Right cardiac atrium (tissue), 5 donors: ENCODE measurements around the gene KLHL35. TPM values are rescaled to one million over a fixed set of nuclear protein-coding genes. Genes with fewer than 3 reads are reported as not detected.
"Not testable (repeated sequence)": the region's sequence is repeated elsewhere in the genome, so short reads cannot be mapped to it uniquely, and the experiment has no call there.

Source experiments
- ATAC-seq, 2 donors: fragments of 200-7000 bp; cut with Tn5 transposase; one replicate each; pipeline versions ENCODE4 v1.8.0 to v1.9.1; 2020; ENCODE audit warnings: moderate library complexity in 2 of 2, mild to moderate bottlenecking in 1 of 2
- DNase-seq, 3 donors: peaks; one replicate each; pipeline ENCODE4 v3.0.0-alpha.2; 2020
- H3K27ac ChIP-seq: one replicate; pipeline ENCODE4 v1.5.1; 2013; ENCODE audit warnings: mild to moderate bottlenecking, low read length, control low read depth, moderate library complexity
- H3K27me3 ChIP-seq: one replicate; pipeline ENCODE4 v1.6.1; 2013; ENCODE audit not compliant: control insufficient read depth, insufficient read depth
- H3K4me1 ChIP-seq: one replicate; pipeline ENCODE4 v1.6.1; 2013; ENCODE audit warnings: low read length; ENCODE audit not compliant: control insufficient read depth, insufficient read depth
- H3K4me3 ChIP-seq: one replicate; pipeline ENCODE4 v1.5.1; 2013; ENCODE audit warnings: low read length, control low read depth
- H3K9me3 ChIP-seq: one replicate; pipeline ENCODE4 v1.6.1; 2013; ENCODE audit warnings: low read length; ENCODE audit not compliant: control insufficient read depth
- WGBS: extraction: QIAGEN DNeasy Blood & Tissue Kit; methylation state at CpG from one replicate; pipeline ENCODE4 v1.1.7; 2013; 5-methylcytosine and 5-hydroxymethylcytosine counted together
- intact Hi-C, 4 donors: fragments of 100-400 bp; cut with DNase I; formaldehyde crosslinking; loops; one replicate each; pipeline versions ENCODE4 v1.11.0 to v1.14.0; 2022 to 2023
- polyA plus RNA-seq: library from polyadenylated mRNA; stranded (reverse); fragments of 200-250 nt; gene quantifications from one replicate; pipeline ENCODE4 v1.2.3, GENCODE V29; 2013
- total RNA-seq, 4 donors: library from RNA; stranded (reverse); fragmentation: NEBNext Ultra II Directional; extraction: Animal tissue kit (Norgen Biotek cat#: 25700); gene quantifications; one replicate each; pipeline ENCODE4 v1.2.1, GENCODE V29; 2021
- donor health status: healthy with polysubstance abuse.
- donor health status: DM: no; HTN: yes; CAD: no.
- donor health status: DM: no; HTN: no; CAD: no.
- donor health status: DM: no; HTN: yes; CAD: no; lungs with severe emphysema.
- donor health status: DM: yes; HTN: yes; CAD: no.

KLHL35 gene
- total and polyA plus RNA-seq, 5 donors = 0.46 to 1.5 (median 0.66) TPM

GRCh38 chr11:75384438-75385080 lies 48.4 kb downstream of the KLHL35 start:
- Histone ChIP-seq H3K27me3 (no peaks in the 10 kb centered on the region), H3K9me3 (no peaks in the 10 kb centered on the region), H3K4me1 (peaks cover 2% of the 10 kb centered on the region), H3K4me3 (no peak overlapping the region), H3K27ac (no peak overlapping the region)
- ATAC-seq (peak; percentile 78 to 87), DNase-seq (peak; percentile 83 to 94 (median 93))
- intact Hi-C loops = loop anchor here in 3 of 4 donors (1.0 to 5.0 kb wide), 5 partner anchors 57 to 148 kb away; no protein-coding TSS in a partner anchor
- WGBS = 22% methylated on average over 24 of the region's 24 CpGs

GRCh38 chr11:75383246-75383645 lies 49.8 kb downstream of the KLHL35 start:
- H3K27ac ChIP-seq = no peak overlapping the region
- no peaks in the 10 kb centered on the region for H3K27me3 ChIP-seq
- ATAC-seq = peak in 1 of 2 donors; percentile 3
- WGBS = 84% methylated on average over 3 of the region's 3 CpGs
- no peak overlapping the region for H3K4me3 ChIP-seq
- H3K4me1 ChIP-seq = peaks cover under 1% of the 10 kb centered on the region
- no peaks in the 10 kb centered on the region for H3K9me3 ChIP-seq
- no peak for DNase-seq
- intact Hi-C loops = loop anchor here (2.0 to 5.0 kb wide), 4 partner anchors 54 to 102 kb away; no protein-coding TSS in a partner anchor

GRCh38 chr11:75380716-75381420 lies 52.1 kb downstream of the KLHL35 start:
- DNase-seq (peak; percentile 38 to 68 (median 68)), ATAC-seq (peak; percentile 77 to 80)
- intact Hi-C loops = loop anchor here in 1 of 4 donors (5.0 kb wide), 2 partner anchors 54 to 99 kb away; no protein-coding TSS in a partner anchor
- Histone ChIP-seq H3K9me3 (no peaks in the 10 kb centered on the region), H3K4me3 (no peak overlapping the region), H3K27me3 (no peaks in the 10 kb centered on the region), H3K4me1 (no peaks in the 10 kb centered on the region), H3K27ac (no peak overlapping the region)
- 74% methylated on average over 7 of the region's 7 CpGs for WGBS

- H3K4me1 ChIP-seq = no peaks in the 10 kb centered on the region
- H3K4me3 ChIP-seq = no peak overlapping the region
- no peak for DNase-seq
- no peak overlapping the region for H3K27ac ChIP-seq
- no peaks in the 10 kb centered on the region for H3K27me3 ChIP-seq
- intact Hi-C loops = loop anchor here in 1 of 4 donors (5.0 kb wide), 2 partner anchors 53 to 98 kb away; no protein-coding TSS in a partner anchor
- H3K9me3 ChIP-seq = no peaks in the 10 kb centered on the region
- no peak for ATAC-seq
- WGBS = 95% methylated on average over 2 of the region's 2 CpGs
Observed at GRCh38 chr11:75380245-75380644, 52.8 kb downstream of the KLHL35 start.

GRCh38 chr11:75378776-75379175 lies 54.2 kb downstream of the KLHL35 start:
- H3K27ac ChIP-seq, H3K4me1 ChIP-seq, H3K9me3 ChIP-seq, H3K4me3 ChIP-seq, ATAC-seq, intact Hi-C loops, H3K27me3 ChIP-seq, DNase-seq: not testable (repeated sequence)
- 94% methylated on average over 17 of the region's 17 CpGs for WGBS

- intact Hi-C loops = no loop called here
- H3K9me3 ChIP-seq = no peaks in the 10 kb centered on the region
- no peaks in the 10 kb centered on the region for H3K27me3 ChIP-seq
- no peak overlapping the region for H3K4me3 ChIP-seq
- peaks cover 3% of the 10 kb centered on the region for H3K4me1 ChIP-seq
- 75% methylated on average over 9 of the region's 9 CpGs for WGBS
- DNase-seq (no peak), ATAC-seq (no peak)
- H3K27ac ChIP-seq = no peak overlapping the region
Observed at GRCh38 chr11:75376175-75376574, 56.8 kb downstream of the KLHL35 start.

GRCh38 chr11:75375626-75376025 lies 57.4 kb downstream of the KLHL35 start:
- H3K27ac ChIP-seq = no peak overlapping the region
- WGBS = 90% methylated on average over 8 of the region's 8 CpGs
- no peak for DNase-seq

GRCh38 chr11:75374646-75375045 lies 58.4 kb downstream of the KLHL35 start:
- Histone ChIP-seq H3K27me3 (no peaks in the 10 kb centered on the region), H3K4me3 (no peak overlapping the region), H3K4me1 (peaks cover 3% of the 10 kb centered on the region), H3K9me3 (no peaks in the 10 kb centered on the region), H3K27ac (no peak overlapping the region)
- ATAC-seq (no peak), DNase-seq (no peak)
- intact Hi-C loops = loop anchor here in 1 of 4 donors (5.0 kb wide), 1 partner anchor 97 kb away; no protein-coding TSS in a partner anchor
- WGBS = 91% methylated on average over 4 of the region's 4 CpGs

More at GRCh38 chr11:75375626-75376025, 57.4 kb downstream of the KLHL35 start:
- H3K9me3 ChIP-seq = no peaks in the 10 kb centered on the region
- peaks cover 3% of the 10 kb centered on the region for H3K4me1 ChIP-seq
- H3K4me3 ChIP-seq = no peak overlapping the region
- intact Hi-C loops = no loop called here
- no peaks in the 10 kb centered on the region for H3K27me3 ChIP-seq
- no peak for ATAC-seq

- H3K27ac ChIP-seq = no peak overlapping the region
Observed at GRCh38 chr11:75373201-75373600, 59.8 kb downstream of the KLHL35 start.

More at GRCh38 chr11:75373201-75373600, 59.8 kb downstream of the KLHL35 start:
- H3K27me3 ChIP-seq = no peaks in the 10 kb centered on the region
- peaks cover 3% of the 10 kb centered on the region for H3K4me1 ChIP-seq
- H3K4me3 ChIP-seq = no peak overlapping the region
- H3K9me3 ChIP-seq = no peaks in the 10 kb centered on the region
- DNase-seq = no peak
- no peak for ATAC-seq
- intact Hi-C loops = loop anchor here in 1 of 4 donors (5.0 kb wide), 1 partner anchor 96 kb away; no protein-coding TSS in a partner anchor
- 87% methylated on average over 8 of the region's 8 CpGs for WGBS
